ENCODE data around the gene CSNK1G1.

DNA sequence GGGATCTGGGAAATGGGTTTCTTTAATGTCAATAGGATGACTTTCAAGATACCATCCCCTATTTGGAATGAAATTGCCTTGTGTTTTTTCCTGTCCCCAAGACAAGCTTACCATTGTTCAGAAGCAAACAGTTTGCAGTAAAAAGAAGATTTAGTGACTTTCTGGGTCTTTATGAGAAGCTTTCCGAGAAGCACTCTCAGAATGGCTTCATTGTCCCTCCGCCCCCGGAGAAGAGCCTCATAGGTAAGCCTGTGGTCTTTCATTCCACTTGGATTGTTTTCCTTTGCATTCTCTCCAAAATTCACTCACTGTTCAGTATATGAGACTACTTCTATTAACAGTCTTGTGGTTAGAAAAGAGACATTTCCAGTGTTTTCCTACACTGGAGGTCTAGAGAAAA is 230.0 kb downstream of the CSNK1G1 start:
- TF ChIP-seq, protein P1, sequence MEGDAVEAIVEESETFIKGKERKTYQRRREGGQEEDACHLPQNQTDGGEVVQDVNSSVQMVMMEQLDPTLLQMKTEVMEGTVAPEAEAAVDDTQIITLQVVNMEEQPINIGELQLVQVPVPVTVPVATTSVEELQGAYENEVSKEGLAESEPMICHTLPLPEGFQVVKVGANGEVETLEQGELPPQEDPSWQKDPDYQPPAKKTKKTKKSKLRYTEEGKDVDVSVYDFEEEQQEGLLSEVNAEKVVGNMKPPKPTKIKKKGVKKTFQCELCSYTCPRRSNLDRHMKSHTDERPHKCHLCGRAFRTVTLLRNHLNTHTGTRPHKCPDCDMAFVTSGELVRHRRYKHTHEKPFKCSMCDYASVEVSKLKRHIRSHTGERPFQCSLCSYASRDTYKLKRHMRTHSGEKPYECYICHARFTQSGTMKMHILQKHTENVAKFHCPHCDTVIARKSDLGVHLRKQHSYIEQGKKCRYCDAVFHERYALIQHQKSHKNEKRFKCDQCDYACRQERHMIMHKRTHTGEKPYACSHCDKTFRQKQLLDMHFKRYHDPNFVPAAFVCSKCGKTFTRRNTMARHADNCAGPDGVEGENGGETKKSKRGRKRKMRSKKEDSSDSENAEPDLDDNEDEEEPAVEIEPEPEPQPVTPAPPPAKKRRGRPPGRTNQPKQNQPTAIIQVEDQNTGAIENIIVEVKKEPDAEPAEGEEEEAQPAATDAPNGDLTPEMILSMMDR (IDR thresholded peaks at IDR 0.05): no peak
- TF ChIP-seq POLR2A (IDR thresholded peaks at IDR 0.05) (no peak), POLR2AphosphoS5 (IDR thresholded peaks at IDR 0.05) (no peak), EP300 (IDR thresholded peaks at IDR 0.05) (no peak)
